SK-N-MC (cell line): ENCODE measurements around the gene DAZAP2.

ENCODE experiments used
- EZH2 ChIP-seq: fragments of 200-600 bp; sonication (generic); IDR thresholded peaks from one replicate; pipeline ENCODE4 v1.6.1; 2017; ENCODE audit warnings: antibody characterized with exemption
- FOXP2 ChIP-seq: optimal IDR thresholded peaks from 2 replicates; pipeline ENCODE3; 2011; ENCODE audit warnings: mild to moderate bottlenecking, moderate library complexity; ENCODE audit not compliant: insufficient read depth; ENCODE audit errors: extremely low read length, control extremely low read depth
- POLR2AphosphoS5 ChIP-seq: IDR thresholded peaks from 2 replicates; pipeline ENCODE4 v1.6.1; 2012; ENCODE audit warnings: mild to moderate bottlenecking, low read depth, low read length, borderline replicate concordance

DNA sequence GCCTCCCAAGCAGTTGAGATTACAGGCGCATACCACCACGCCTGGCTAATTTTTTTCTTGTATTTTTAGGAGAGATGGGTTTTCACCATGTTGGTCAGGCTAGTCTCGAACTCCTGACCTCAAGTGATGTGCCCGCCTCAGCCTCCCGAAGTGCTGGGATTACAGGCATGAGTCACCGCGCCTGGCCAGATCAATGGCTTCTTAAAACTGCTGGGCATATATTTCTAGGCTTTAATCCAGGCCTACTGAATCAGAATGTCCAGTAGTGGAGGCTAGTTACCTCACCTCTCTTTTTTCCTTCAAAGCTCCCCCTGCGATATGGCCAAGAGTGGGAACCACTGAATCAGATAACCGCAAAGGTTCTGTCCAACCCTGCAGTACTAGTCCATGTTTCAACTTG, 37.8 kb upstream of the DAZAP2 start:
- TF ChIP-seq POLR2AphosphoS5, result no peak
- no peak for TF ChIP-seq EZH2
- TF ChIP-seq FOXP2, result no peak
